PC-3 (cell line): Measurements from ENCODE around the gene SNRPA1.

Source experiments
- EZH2 ChIP-seq: fragments of 300-600 bp; sonication (generic); IDR thresholded peaks from one replicate; pipeline ENCODE4 v1.6.1; 2017; ENCODE audit warnings: antibody characterized with exemption, mild to moderate bottlenecking, low read length; ENCODE audit not compliant: unreplicated experiment
- EZH2phosphoT487 ChIP-seq: fragments of 300-600 bp; sonication (generic); IDR thresholded peaks from 2 replicates; pipeline ENCODE4 v1.6.1; 2018; ENCODE audit warnings: mild to moderate bottlenecking, antibody characterized with exemption, low read length, borderline replicate concordance
- TF ChIP-seq, protein P1 (sequence below): fragments of 300-600 bp; sonication (generic); conservative IDR thresholded peaks from 2 replicates; pipeline ENCODE4 v1.5.1; 2017; ENCODE audit warnings: antibody characterized with exemption, low read depth, mild to moderate bottlenecking, low read length

- TF ChIP-seq, protein P1, sequence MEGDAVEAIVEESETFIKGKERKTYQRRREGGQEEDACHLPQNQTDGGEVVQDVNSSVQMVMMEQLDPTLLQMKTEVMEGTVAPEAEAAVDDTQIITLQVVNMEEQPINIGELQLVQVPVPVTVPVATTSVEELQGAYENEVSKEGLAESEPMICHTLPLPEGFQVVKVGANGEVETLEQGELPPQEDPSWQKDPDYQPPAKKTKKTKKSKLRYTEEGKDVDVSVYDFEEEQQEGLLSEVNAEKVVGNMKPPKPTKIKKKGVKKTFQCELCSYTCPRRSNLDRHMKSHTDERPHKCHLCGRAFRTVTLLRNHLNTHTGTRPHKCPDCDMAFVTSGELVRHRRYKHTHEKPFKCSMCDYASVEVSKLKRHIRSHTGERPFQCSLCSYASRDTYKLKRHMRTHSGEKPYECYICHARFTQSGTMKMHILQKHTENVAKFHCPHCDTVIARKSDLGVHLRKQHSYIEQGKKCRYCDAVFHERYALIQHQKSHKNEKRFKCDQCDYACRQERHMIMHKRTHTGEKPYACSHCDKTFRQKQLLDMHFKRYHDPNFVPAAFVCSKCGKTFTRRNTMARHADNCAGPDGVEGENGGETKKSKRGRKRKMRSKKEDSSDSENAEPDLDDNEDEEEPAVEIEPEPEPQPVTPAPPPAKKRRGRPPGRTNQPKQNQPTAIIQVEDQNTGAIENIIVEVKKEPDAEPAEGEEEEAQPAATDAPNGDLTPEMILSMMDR: no peak
- TF ChIP-seq EZH2 (no peak), EZH2phosphoT487 (no peak)
These were observed 42.2 kb downstream of the SNRPA1 start for GRCh38 chr15:101252836-101253235.
